HepG2 (cell line): ENCODE measurements around the gene ZNF486. TPM values are rescaled to one million over a fixed set of nuclear protein-coding genes. Genes with fewer than 3 reads are reported as not detected.

Experiments used
- ATAC-seq: fragments of 200-7000 bp; cut with Tn5 transposase; 3 replicates; pipeline ENCODE4 v1.9.1; 2020; ENCODE audit warnings: mild to moderate bottlenecking, moderate library complexity
- BruUV-seq: library from RNA; stranded (reverse); fragments of 400-500 nt; replicated peaks from 2 replicates; lab custom pipeline; 2021; lab: Mats Ljungman, UMichigan
- CTCF ChIA-PET: fragments of 300-600 bp; formaldehyde crosslinking; extraction: SDS; loops from one replicate; lab custom pipeline; 2021; ENCODE audit warnings: low total read pairs, inconsistent platforms, low intra/inter-chr PET ratio; lab: Yijun Ruan, JAX
- POLR2A ChIA-PET: fragments of 350-600 bp; sonication (Branson Sonifier 250); formaldehyde crosslinking; loops from one replicate; lab custom pipeline; 2020; ENCODE audit warnings: antibody characterized with exemption, inconsistent platforms; lab: Yijun Ruan, JAX
- DNase-seq: peaks from one replicate; pipeline ENCODE4 v3.0.0-alpha.2; 2015; ENCODE audit warnings: low spot score
- FAIRE-seq: peaks from 3 replicates; lab custom pipeline; 2011; peaks lifted over from hg19 to GRCh38; lab: Jason Lieb, UNC
- H2AFZ ChIP-seq: one replicate; pipeline ENCODE4 v1.6.1; 2011; ENCODE audit warnings: low read length, inconsistent platforms
- H3K27ac ChIP-seq: fragments of 300-600 bp; 3 replicates; pipeline ENCODE4 v1.8.0; 2011; ENCODE audit warnings: mixed run types, mild to moderate bottlenecking, mixed read lengths, low read length, inconsistent platforms; ENCODE audit not compliant: insufficient read depth; ENCODE audit errors: extremely low read length
- H3K27me3 ChIP-seq, 2 experiments: fragments of 200-600 bp in 1 of 2; 2 replicates in 1 of 2; 3 replicates in 1 of 2; pipeline versions ENCODE4 v1.6.0 to v1.8.0; 2011; ENCODE audit warnings: low read length in 2 of 2, mild to moderate bottlenecking in 2 of 2, moderate library complexity in 2 of 2, inconsistent platforms in 1 of 2; ENCODE audit not compliant: insufficient read depth in 2 of 2, control insufficient read depth in 1 of 2
- H3K36me3 ChIP-seq, 2 experiments: fragments of 200-600 bp in 1 of 2; replicated peaks in 1 of 2; 2 replicates in 1 of 2; 3 replicates in 1 of 2; pipeline versions ENCODE4 v1.5.1 to v1.8.0; 2011; ENCODE audit warnings: low read length in 2 of 2, inconsistent platforms in 1 of 2; ENCODE audit not compliant: insufficient read depth in 2 of 2, control insufficient read depth in 1 of 2
- H3K4me1 ChIP-seq: 2 replicates; pipeline ENCODE4 v1.5.1; 2012; ENCODE audit warnings: low read length, inconsistent platforms; ENCODE audit not compliant: insufficient read depth
- H3K4me2 ChIP-seq: 2 replicates; pipeline ENCODE4 v1.6.0; 2011; ENCODE audit warnings: low read depth, low read length, inconsistent platforms
- H3K4me3 ChIP-seq, 3 experiments: fragments of 200-600 bp in 1 of 3; sonication (generic), shearing (Covaris generic) in 1 of 3; replicated peaks in 1 of 3; 2 replicates each; pipeline ENCODE4 v1.5.1; 2011 to 2016; ENCODE audit warnings: low read length in 3 of 3, inconsistent platforms in 2 of 3, low read depth in 2 of 3, mild to moderate bottlenecking in 2 of 3, control low read depth in 1 of 3, mixed read lengths in 1 of 3; ENCODE audit not compliant: insufficient read depth in 1 of 3
- H3K79me2 ChIP-seq: one replicate; pipeline ENCODE4 v1.6.1; 2011; ENCODE audit warnings: low read length, inconsistent platforms; ENCODE audit not compliant: insufficient read depth
- H3K9ac ChIP-seq: 2 replicates; pipeline ENCODE4 v1.6.0; 2011; ENCODE audit warnings: mild to moderate bottlenecking, low read depth, low read length, inconsistent platforms; ENCODE audit not compliant: insufficient read depth
- H3K9me3 ChIP-seq: 2 replicates; pipeline ENCODE4 v1.5.1; 2012; ENCODE audit warnings: mild to moderate bottlenecking, low read length
- H4K20me1 ChIP-seq: 2 replicates; pipeline ENCODE4 v1.6.0; 2011; ENCODE audit warnings: inconsistent platforms, mild to moderate bottlenecking, low read length, moderate library complexity; ENCODE audit not compliant: insufficient read depth
- ARID3A ChIP-seq: IDR thresholded peaks from 2 replicates; pipeline ENCODE4 v1.6.1; 2012; ENCODE audit warnings: low read depth, low read length, improper control_type of control experiment
- CEBPB ChIP-seq: IDR thresholded peaks from 2 replicates; pipeline ENCODE4 v1.6.1; 2011; ENCODE audit warnings: low read depth, low read length, improper control_type of control experiment, borderline replicate concordance
- GTF2F1 ChIP-seq: fragments of 150-350 bp; IDR thresholded peaks from 2 replicates; pipeline ENCODE4 v1.6.1; 2014; ENCODE audit warnings: low read length
- HNF1A ChIP-seq, 2 experiments: sonication (generic) in 1 of 2; formaldehyde crosslinking in 1 of 2; IDR thresholded peaks; 2 replicates each; pipeline versions ENCODE4 v1.4.0 to v1.6.1; 2016 to 2020; ENCODE audit warnings: borderline replicate concordance in 1 of 2, low read depth in 1 of 2, mild to moderate bottlenecking in 1 of 2, missing genetic modification reagents in 1 of 2
- IKZF4 ChIP-seq: sonication (generic); formaldehyde crosslinking; IDR thresholded peaks from 2 replicates; pipeline ENCODE4 v1.5.1; 2020; ENCODE audit warnings: borderline replicate concordance, mild to moderate bottlenecking, low read depth, missing genetic modification reagents; ENCODE audit errors: not compliant biosample characterization
- MTF2 ChIP-seq: sonication (generic); formaldehyde crosslinking; IDR thresholded peaks from 2 replicates; pipeline ENCODE4 v1.5.0; 2020; ENCODE audit warnings: missing genetic modification reagents, borderline replicate concordance
- SSRP1 ChIP-seq: IDR thresholded peaks from 2 replicates; pipeline ENCODE4 v1.6.1; 2016; ENCODE audit warnings: control low read depth
- ZMAT5 ChIP-seq: sonication (generic); formaldehyde crosslinking; IDR thresholded peaks from 2 replicates; pipeline ENCODE4 v1.5.0; 2020; ENCODE audit warnings: mild to moderate bottlenecking, low read depth, missing genetic modification reagents, borderline replicate concordance
- ZNF101 ChIP-seq: sonication (generic); formaldehyde crosslinking; IDR thresholded peaks from 2 replicates; pipeline ENCODE4 v1.4.0; 2020; ENCODE audit warnings: mild to moderate bottlenecking, low read depth, missing genetic modification reagents, borderline replicate concordance
- ZNF235 ChIP-seq: sonication (generic); formaldehyde crosslinking; IDR thresholded peaks from 2 replicates; pipeline ENCODE4 v1.8.1; 2023; ENCODE audit warnings: mild to moderate bottlenecking, missing genetic modification reagents, borderline replicate concordance
- ZNF446 ChIP-seq: sonication (generic); formaldehyde crosslinking; IDR thresholded peaks from 2 replicates; pipeline ENCODE4 v1.5.0; 2020; ENCODE audit warnings: mild to moderate bottlenecking, missing genetic modification reagents
- ZNF546 ChIP-seq: sonication (generic); formaldehyde crosslinking; conservative IDR thresholded peaks from 2 replicates; pipeline ENCODE4 v1.8.1; 2023; ENCODE audit warnings: mild to moderate bottlenecking, missing genetic modification reagents
- ZNF776 ChIP-seq: sonication (generic); formaldehyde crosslinking; IDR thresholded peaks from 2 replicates; pipeline ENCODE4 v1.4.0; 2020; ENCODE audit warnings: mild to moderate bottlenecking, missing genetic modification reagents
- ZNF784 ChIP-seq: sonication (generic); formaldehyde crosslinking; IDR thresholded peaks from 2 replicates; pipeline ENCODE4 v1.5.1; 2020; ENCODE audit warnings: missing genetic modification reagents, mild to moderate bottlenecking, borderline replicate concordance
- ZSCAN30 ChIP-seq: sonication (generic); formaldehyde crosslinking; IDR thresholded peaks from 2 replicates; pipeline ENCODE4 v1.5.0; 2020; ENCODE audit warnings: mild to moderate bottlenecking, missing genetic modification reagents
- whole genome bisulfite sequencing: methylation state at CpG from one replicate; pipeline ENCODE4 v1.1.6; 2017; ENCODE audit warnings: low lambda C conversion rate; 5-methylcytosine and 5-hydroxymethylcytosine counted together
- in situ Hi-C: cut with HindIII; loops from 2 replicates; pipeline ENCODE4 v1.10.0; 2017; ENCODE audit warnings: low pct_unique_long_range_greater_than_20kb; ENCODE audit not compliant: extremely low pct_ligation_motif_present
- intact Hi-C: fragments of 100-400 bp; cut with micrococcal nuclease; formaldehyde crosslinking; loops from one replicate; pipeline ENCODE4 v1.10.0; 2022; ENCODE audit not compliant: unreplicated experiment
- polyA plus RNA-seq, 8 experiments: library from polyadenylated mRNA; depleted of rRNA in 3 of 8; stranded (reverse) in 7 of 8; unstranded in 1 of 8; fragments of >200 nt; fragmentation: Illumina TruSeq in 4 of 8; extraction: Trizol in 4 of 8; gene quantifications; 2 replicates each; pipeline versions ENCODE4 v1.2.1 to v1.2.3, GENCODE V29; 2011 to 2016; ENCODE audit warnings: low read depth in 4 of 8, missing spikeins in 1 of 8, mixed read lengths in 1 of 8; ENCODE audit not compliant: insufficient read depth in 1 of 8
- total RNA-seq, 5 experiments: library from RNA; depleted of rRNA; stranded (reverse); fragments of >200 nt; fragmentation: Illumina TruSeq; extraction: Trizol; gene quantifications; 2 replicates each; pipeline ENCODE4 v1.2.3, GENCODE V29; 2016; ENCODE audit warnings: low read depth in 1 of 5

Gene ZNF486
- total and polyA plus RNA-seq, 2 of the 13 experiments (the other 11 are each of a cell fraction or from before 2014, with no cell fraction given) = 0.70 to 2.1 TPM

GRCh38 chr19:20165971-20166592 is 932 bp upstream of the ZNF486 start (continued):
- TF ChIP-seq HNF1A (IDR thresholded peaks at IDR 0.05; ENCODE audit: low read depth) (peak; percentile 38), HNF1A (CRISPR knock-in tag; IDR thresholded peaks at IDR 0.05; ENCODE audit: borderline replicate concordance) (peak; percentile 32; the same call in 1 of the 2 replicates)

- no peak for DNase-seq
- 66% methylated on average over 22 of the region's 22 CpGs for WGBS
- Histone ChIP-seq H3K9me3 (peaks cover 86% of the 10 kb centered on the region), H3K27ac (peak overlapping the region; percentile 40), H3K4me2 (0 out of 2 replicates have a peak overlapping the region, but pooled peaks have one; percentile 18), H3K36me3 (no peaks in the 10 kb centered on the region), H3K4me3 (peak overlapping the region; percentile 47 to 66 (median 50); a peak in 5 of 6 replicates), H3K9ac (peak overlapping the region; percentile 43), H3K27me3 (no peaks in the 10 kb centered on the region), H2AFZ (no peak overlapping the region), H4K20me1 (no peaks in the 10 kb centered on the region), H3K79me2 (no peaks in the 10 kb centered on the region), H3K4me1 (no peaks in the 10 kb centered on the region)
- CTCF ChIA-PET = no interaction called here
- no peak for FAIRE-seq
- in situ Hi-C loops (no loop called here), intact Hi-C loops (no loop called here)
- no peak for ATAC-seq
- BruUV-seq = no TSS peak
- POLR2A ChIA-PET = no interaction called here
- TF ChIP-seq SSRP1 (CRISPR knock-in tag) = no peak
- TF ChIP-seq ZNF776 (CRISPR knock-in tag) = no peak
- TF ChIP-seq GTF2F1 = no peak
- no peak for TF ChIP-seq ARID3A
- TF ChIP-seq ZNF784 (CRISPR knock-in tag) = no peak
- no peak for TF ChIP-seq MTF2 (CRISPR knock-in tag)
- TF ChIP-seq ZNF546 (CRISPR knock-in tag) = no peak
- no peak for TF ChIP-seq ZSCAN30 (CRISPR knock-in tag)
- TF ChIP-seq ZNF235 (CRISPR knock-in tag) = no peak
- no peak for TF ChIP-seq CEBPB
- no peak for TF ChIP-seq ZNF446
- TF ChIP-seq ZMAT5 (CRISPR knock-in tag) = no peak
- no peak for TF ChIP-seq ZNF101
- TF ChIP-seq IKZF4 (CRISPR knock-in tag) = no peak
These were observed 673 bp downstream of the ZNF486 start for GRCh38 chr19:20167651-20168122.
